Smooth muscle cell (in vitro differentiated cells): ENCODE data around the gene TBRG4. TPM values are rescaled to one million over a fixed set of nuclear protein-coding genes. Genes with fewer than 3 reads are reported as not detected.

Experiments used
- DNase-seq: peaks from one replicate; lab custom pipeline; 2025; ENCODE audit not compliant: unreplicated experiment; lab: John Stamatoyannopoulos, UW
- H2AFZ ChIP-seq: fragments of 200-600 bp; sonication (generic); 2 replicates; pipeline ENCODE4 v1.6.0; 2016; ENCODE audit warnings: antibody characterized with exemption, low read depth, mild to moderate bottlenecking
- H3F3A ChIP-seq: fragments of 200-600 bp; sonication (generic); 2 replicates; pipeline ENCODE4 v1.6.0; 2017; ENCODE audit warnings: antibody characterized with exemption, low read depth
- H3K27ac ChIP-seq: fragments of 200-600 bp; sonication (generic); 2 replicates; pipeline ENCODE4 v1.5.1; 2016; ENCODE audit warnings: low read depth, mild to moderate bottlenecking
- H3K27me3 ChIP-seq: fragments of 200-600 bp; sonication (generic); 2 replicates; pipeline ENCODE4 v1.6.1; 2016; ENCODE audit warnings: low read depth, mild to moderate bottlenecking
- H3K36me3 ChIP-seq: fragments of 200-600 bp; sonication (generic); 2 replicates; pipeline ENCODE4 v1.5.1; 2016; ENCODE audit warnings: low read depth
- H3K4me1 ChIP-seq: fragments of 200-600 bp; sonication (generic); 2 replicates; pipeline ENCODE4 v1.5.1; 2016; ENCODE audit warnings: low read depth
- H3K4me2 ChIP-seq: fragments of 200-600 bp; sonication (generic); 2 replicates; pipeline ENCODE4 v1.6.0; 2016; ENCODE audit warnings: mild to moderate bottlenecking
- H3K4me3 ChIP-seq: fragments of 200-600 bp; sonication (generic); 2 replicates; pipeline ENCODE4 v1.5.1; 2016; ENCODE audit warnings: mild to moderate bottlenecking
- H3K79me2 ChIP-seq: fragments of 200-600 bp; sonication (generic); 2 replicates; pipeline ENCODE4 v1.6.0; 2016; ENCODE audit warnings: low read depth, mild to moderate bottlenecking
- H3K9ac ChIP-seq: fragments of 200-600 bp; sonication (generic); 2 replicates; pipeline ENCODE4 v1.6.0; 2016; ENCODE audit warnings: low read depth
- H3K9me3 ChIP-seq: fragments of 200-600 bp; sonication (generic); replicated peaks from 2 replicates; pipeline ENCODE4 v1.5.1; 2016; ENCODE audit warnings: low read depth
- H4K20me1 ChIP-seq: fragments of 200-600 bp; sonication (generic); 2 replicates; pipeline ENCODE4 v1.6.0; 2016; ENCODE audit warnings: low read depth
- whole genome bisulfite sequencing: methylation state at CpG from one replicate; pipeline ENCODE4 v1.1.7; 2016; ENCODE audit warnings: low lambda C conversion rate; 5-methylcytosine and 5-hydroxymethylcytosine counted together
- polyA plus RNA-seq: library from polyadenylated mRNA; unstranded; fragments of >200 nt; fragmentation: Nextera tagmentation; extraction: Ambion mirVana; gene quantifications from 2 replicates; pipeline ENCODE4 v1.2.1, GENCODE V29; 2016
- total RNA-seq: library from RNA; depleted of rRNA; stranded (reverse); fragments of >200 nt; gene quantifications from 2 replicates; pipeline ENCODE4 v1.2.3, GENCODE V29; 2014
- TF ChIP-seq, protein P1 (sequence below): fragments of 200-600 bp; sonication (generic); IDR thresholded peaks from 2 replicates; pipeline ENCODE4 v1.5.1; 2017; ENCODE audit warnings: borderline replicate concordance, mild to moderate bottlenecking, antibody characterized with exemption; ENCODE audit not compliant: insufficient read depth, poor library complexity, severe bottlenecking

Gene TBRG4
- total and polyA plus RNA-seq, 2 experiments from 2014 or later: 30.2 to 52.5 TPM

- TF ChIP-seq, protein P1, sequence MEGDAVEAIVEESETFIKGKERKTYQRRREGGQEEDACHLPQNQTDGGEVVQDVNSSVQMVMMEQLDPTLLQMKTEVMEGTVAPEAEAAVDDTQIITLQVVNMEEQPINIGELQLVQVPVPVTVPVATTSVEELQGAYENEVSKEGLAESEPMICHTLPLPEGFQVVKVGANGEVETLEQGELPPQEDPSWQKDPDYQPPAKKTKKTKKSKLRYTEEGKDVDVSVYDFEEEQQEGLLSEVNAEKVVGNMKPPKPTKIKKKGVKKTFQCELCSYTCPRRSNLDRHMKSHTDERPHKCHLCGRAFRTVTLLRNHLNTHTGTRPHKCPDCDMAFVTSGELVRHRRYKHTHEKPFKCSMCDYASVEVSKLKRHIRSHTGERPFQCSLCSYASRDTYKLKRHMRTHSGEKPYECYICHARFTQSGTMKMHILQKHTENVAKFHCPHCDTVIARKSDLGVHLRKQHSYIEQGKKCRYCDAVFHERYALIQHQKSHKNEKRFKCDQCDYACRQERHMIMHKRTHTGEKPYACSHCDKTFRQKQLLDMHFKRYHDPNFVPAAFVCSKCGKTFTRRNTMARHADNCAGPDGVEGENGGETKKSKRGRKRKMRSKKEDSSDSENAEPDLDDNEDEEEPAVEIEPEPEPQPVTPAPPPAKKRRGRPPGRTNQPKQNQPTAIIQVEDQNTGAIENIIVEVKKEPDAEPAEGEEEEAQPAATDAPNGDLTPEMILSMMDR: no peak
- peak overlapping the region; percentile 97 for H3K4me2 ChIP-seq
- no peaks in the 10 kb centered on the region for H3K4me1 ChIP-seq
- 25% methylated on average over 18 of the region's 22 CpGs for WGBS
- no peak overlapping the region for H3K27ac ChIP-seq
- peak overlapping the region; percentile 81 for H2AFZ ChIP-seq
- no peaks in the 10 kb centered on the region for H3F3A ChIP-seq
- DNase-seq: no peak
- H3K4me3 ChIP-seq: peak overlapping the region; percentile 76
- no peak overlapping the region for H3K9ac ChIP-seq
- H4K20me1 ChIP-seq: no peaks in the 10 kb centered on the region
- no peaks in the 10 kb centered on the region for H3K36me3 ChIP-seq
- no peaks in the 10 kb centered on the region for H3K79me2 ChIP-seq
- H3K9me3 ChIP-seq: no peaks in the 10 kb centered on the region
- H3K27me3 ChIP-seq: no peaks in the 10 kb centered on the region
These were observed 22.1 kb downstream of the TBRG4 start for GRCh38 chr7:45089341-45089891.

DNA sequence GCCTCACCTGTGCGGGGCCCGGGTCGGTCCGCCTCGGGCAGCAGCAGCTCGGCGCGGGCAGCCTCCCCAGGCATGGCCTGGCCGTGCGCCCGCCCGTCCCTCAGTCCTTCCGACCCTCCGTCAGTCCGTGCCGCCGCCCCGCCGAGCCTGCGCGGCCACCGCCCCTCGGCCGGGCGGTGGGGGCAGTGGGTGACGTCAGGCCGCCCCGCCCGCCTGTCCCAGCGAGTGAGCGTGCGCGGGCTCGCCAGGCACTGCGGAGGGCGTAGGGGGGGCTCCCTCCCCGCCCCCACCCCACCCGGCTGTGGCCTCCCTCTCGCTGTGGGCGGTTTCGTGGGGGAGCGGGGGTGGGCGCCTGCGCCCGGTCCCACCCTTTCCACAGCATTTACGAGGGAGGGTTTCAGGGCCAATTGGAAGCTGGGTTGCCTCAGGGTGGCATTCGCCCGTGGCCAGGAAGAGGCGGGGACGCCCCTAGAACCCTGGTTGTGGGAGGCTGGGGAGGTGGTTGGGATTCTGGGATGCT lies 22.6 kb downstream of the TBRG4 start, which contains the start of gene NACAD:
NACAD (minus strand) TSS at position 149 of the 520 bp plus-strand sequence; CDS start at position 74, 75 bp downstream.
- no peak within 1 kb of the TSS for H3K9ac ChIP-seq
- H3K36me3 ChIP-seq: no peaks in the 10 kb centered on the region
- H3K9me3 ChIP-seq: no peaks in the 10 kb centered on the region
- no peaks in the 10 kb centered on the region for H3K27me3 ChIP-seq
- TF ChIP-seq, protein P1: no peak
- no peaks in the 10 kb centered on the region for H4K20me1 ChIP-seq
- no peaks in the 10 kb centered on the region for H3F3A ChIP-seq
- H3K4me2 ChIP-seq: peak within 1 kb of the TSS; percentile 97
- no peaks in the 10 kb centered on the region for H3K4me1 ChIP-seq
- peak within 1 kb of the TSS; percentile 76 for H3K4me3 ChIP-seq
- peak; percentile 30 for DNase-seq
- peak within 1 kb of the TSS; percentile 81 for H2AFZ ChIP-seq
- 0% methylated on average over 4 of the region's 50 CpGs for WGBS
- H3K27ac ChIP-seq: no peak within 1 kb of the TSS
- no peaks in the 10 kb centered on the region for H3K79me2 ChIP-seq

GRCh38 chr7:45088146-45088701 lies 23.3 kb downstream of the TBRG4 start:
- no peaks in the 10 kb centered on the region for H3K4me1 ChIP-seq
- no peaks in the 10 kb centered on the region for H3F3A ChIP-seq
- H3K36me3 ChIP-seq: no peaks in the 10 kb centered on the region
- no peaks in the 10 kb centered on the region for H4K20me1 ChIP-seq
- peak overlapping the region; percentile 97 for H3K4me2 ChIP-seq
- no peak overlapping the region for H2AFZ ChIP-seq
- no peak overlapping the region for H3K9ac ChIP-seq
- no peak overlapping the region for H3K27ac ChIP-seq
- WGBS: 60% methylated on average over 26 of the region's 29 CpGs
- H3K4me3 ChIP-seq: peak overlapping the region; percentile 76
- no peaks in the 10 kb centered on the region for H3K9me3 ChIP-seq
- DNase-seq: no peak
- H3K27me3 ChIP-seq: no peaks in the 10 kb centered on the region
- H3K79me2 ChIP-seq: no peaks in the 10 kb centered on the region
- TF ChIP-seq, protein P1: no peak
